ENCODE measurements around the gene ZDHHC21.
"Not testable (repeated sequence)": the region's sequence is repeated elsewhere in the genome, so short reads cannot be mapped to it uniquely, and the experiment has no call there.

Gene ZDHHC21

DNA sequence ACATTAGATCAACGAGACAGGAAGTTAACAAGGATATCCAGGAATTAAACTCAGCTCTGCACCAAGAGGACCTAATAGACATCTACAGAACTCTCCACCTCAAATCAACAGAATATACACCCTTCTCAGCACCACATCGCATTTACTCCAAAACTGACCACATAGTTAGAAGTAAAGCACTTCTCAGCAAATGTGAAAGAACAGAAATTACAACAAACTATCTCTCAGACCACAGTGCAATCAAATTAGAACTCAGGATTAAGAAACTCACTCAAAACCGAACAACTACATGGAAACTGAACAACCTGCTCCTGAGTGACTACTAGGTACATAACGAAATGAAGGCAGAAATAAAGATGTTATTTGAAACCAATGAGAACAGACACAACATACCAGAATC, 10.6 kb downstream of the ZDHHC21 start:
- DNase-seq (ENCODE audit: low read depth): not testable (repeated sequence)

DNA sequence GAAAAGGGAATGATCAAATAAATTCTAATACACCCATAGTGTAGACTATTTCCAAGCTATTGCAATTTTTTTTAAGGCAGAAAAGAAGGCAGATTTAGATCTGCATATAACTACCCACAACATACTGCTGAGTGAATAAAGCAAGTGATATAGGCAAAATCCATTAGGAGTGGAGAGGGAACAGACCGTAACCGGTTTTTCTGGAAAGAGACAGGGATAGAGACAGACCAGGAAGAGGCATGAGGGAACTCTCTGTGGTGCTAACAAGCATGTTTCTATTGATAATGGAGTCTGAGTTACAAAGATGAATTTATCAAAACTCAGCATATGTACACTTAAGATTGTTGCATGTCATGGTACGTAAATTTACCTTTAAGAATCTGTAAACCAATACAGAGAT, 14.5 kb downstream of the ZDHHC21 start:
- no peak for DNase-seq (ENCODE audit: low read depth)

DNA sequence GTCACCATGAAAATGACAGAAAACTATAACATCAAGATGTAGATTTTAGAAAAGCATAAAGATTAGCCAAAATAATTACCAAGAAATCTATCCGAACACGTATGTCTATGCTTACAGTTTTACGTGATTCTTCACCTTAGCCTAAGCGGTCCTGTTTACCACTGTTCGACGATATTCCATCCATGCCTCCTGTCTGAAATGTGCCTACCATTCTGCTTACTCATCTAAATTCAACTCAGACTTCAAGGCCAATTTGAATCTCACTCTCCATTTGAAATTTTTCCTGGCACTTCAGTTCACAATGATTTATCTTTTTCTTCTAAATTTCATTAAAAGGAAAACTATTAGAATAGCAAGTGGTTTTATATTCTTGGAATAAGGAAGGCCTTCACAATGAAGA, 15.4 kb downstream of the ZDHHC21 start:
- DNase-seq (ENCODE audit: low read depth): no peak

DNA sequence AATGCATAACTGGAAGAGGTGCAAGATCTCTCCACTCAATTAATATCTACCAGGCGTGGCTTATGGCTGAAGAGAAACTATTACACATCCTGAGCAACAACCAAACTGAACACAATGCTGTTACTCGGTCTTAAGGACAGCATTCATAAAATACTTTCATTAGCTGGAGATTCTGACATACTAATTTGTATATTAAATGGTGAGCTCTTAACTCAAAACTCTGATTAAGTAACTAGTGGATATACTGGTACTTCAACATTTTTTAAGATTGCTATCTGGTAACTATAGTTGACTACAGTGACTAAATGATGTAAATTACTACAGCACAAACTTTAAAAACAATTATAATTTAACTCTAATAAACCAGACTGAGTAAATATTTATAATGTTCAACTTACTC, 15.8 kb downstream of the ZDHHC21 start:
- no peak for DNase-seq (ENCODE audit: low read depth)

DNA sequence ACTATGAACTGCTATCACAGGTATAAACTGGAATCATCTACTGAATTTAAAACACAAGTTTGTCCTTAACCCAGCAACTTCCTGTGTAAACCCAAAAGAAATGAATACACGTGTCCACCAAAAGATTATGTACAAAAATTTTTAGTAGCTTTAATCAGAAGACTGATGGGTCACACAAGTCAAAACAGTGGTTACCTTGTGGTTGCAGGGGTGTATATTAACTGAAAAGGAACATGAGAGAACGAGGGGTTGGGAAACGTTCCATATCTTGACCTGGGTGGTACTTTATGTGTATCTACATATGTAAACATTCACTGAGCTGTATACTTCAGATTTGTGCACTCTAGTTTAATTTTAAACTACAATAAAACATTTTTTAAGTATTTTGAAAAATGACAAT, 18.6 kb downstream of the ZDHHC21 start:
- no peak for DNase-seq (ENCODE audit: low read depth)

DNA sequence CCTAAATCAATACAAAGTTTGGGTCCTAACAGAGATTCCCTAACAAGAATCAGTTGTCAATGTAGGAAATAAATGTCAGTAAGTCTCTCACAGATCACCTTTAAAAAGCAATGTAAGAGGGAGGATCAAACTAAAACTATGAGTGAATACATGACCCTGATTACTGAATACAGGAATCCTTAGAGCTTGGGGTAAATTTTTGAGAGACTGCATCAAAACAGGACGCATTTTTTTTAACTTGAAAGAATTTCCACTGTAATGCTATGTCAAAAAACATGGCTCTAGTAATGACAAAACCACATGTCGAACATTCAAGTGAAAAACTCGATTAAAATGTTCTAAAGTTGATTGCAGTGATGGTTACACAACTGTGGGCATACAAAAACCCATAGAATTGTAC, 21.9 kb downstream of the ZDHHC21 start:
- DNase-seq (ENCODE audit: low read depth): no peak

DNA sequence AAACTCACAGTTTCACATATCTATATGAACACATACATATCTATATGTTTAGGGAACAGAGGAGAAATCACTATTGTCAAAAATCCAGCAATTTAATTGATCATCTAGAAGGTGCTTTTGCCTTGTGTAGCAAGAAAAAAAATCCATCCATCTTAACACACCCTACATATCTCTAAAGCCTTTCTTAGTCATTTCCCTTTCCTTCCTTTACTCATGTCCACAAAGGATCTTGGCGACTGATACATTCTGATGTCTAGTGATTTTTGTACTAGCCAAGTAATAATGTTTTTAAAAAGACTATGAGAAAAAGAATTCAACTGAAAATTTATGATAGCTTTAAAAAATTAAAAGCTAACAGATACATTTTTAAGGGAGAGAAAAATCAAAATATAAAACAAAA, 22.5 kb downstream of the ZDHHC21 start:
- DNase-seq (ENCODE audit: low read depth): no peak

DNA sequence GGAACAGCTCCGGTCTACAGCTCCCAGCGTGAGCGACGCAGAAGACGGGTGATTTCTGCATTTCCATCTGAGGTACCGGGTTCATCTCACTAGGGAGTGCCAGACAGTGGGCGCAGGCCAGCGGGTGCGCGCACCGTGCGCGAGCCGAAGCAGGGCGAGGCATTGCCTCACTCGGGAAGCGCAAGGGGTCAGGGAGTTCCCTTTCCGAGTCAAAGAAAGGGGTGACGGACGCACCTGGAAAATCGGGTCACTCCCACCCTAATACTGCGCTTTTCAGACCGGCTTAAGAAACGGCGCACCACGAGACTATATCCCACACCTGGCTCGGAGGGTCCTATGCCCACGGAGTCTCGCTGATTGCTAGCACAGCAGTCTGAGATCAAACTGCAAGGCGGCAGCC, 29.2 kb downstream of the ZDHHC21 start:
- DNase-seq (ENCODE audit: low read depth): not testable (repeated sequence)

DNA sequence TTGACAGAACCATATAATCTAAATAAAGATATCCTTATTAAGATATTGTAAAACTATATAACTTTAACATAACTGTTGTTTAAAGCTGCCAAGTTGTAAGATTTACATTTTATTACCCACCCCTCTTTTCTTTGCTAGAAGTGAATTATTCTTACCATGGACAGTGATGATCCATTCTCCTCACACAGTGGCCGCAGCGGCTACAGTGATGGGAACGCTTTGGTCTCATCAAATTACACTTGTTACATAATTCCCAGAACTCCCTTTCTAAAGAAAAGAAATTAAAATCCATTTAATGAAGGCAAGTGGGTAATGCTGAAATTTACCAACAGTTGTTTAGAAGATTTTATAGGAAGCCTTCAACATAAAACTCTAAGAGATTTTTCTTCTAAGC, 31.2 kb downstream of the ZDHHC21 start:
- no peak for DNase-seq (ENCODE audit: low read depth)

DNA sequence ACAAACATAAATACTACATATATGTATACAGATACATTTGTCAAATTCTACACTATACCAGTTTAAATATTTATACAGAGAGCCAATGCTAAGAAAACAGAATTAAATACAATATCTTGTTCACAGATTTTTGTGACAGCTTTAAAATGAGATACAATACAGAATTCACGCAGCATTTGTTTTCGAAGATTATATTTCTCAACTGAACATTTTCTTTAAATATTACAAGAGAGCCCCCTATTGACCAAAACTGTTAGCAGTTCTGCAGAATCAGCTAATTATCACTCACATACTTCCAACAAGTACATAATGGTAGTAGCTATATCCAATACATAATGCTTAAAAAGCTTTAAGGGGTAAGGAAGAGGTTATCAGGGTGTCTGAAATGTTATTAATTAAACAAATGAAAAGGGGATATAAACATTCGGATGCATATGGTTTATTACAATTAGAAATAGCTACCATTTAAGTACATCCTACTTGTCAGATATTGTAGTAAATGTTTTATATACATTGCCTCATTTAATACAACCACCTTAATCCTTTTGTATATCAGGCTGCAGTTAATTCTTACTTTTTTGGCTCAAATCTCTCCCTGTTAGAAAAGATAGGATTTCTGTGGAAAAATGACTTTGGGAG, 31.7 kb downstream of the ZDHHC21 start:
- DNase-seq (ENCODE audit: low read depth): no peak

DNA sequence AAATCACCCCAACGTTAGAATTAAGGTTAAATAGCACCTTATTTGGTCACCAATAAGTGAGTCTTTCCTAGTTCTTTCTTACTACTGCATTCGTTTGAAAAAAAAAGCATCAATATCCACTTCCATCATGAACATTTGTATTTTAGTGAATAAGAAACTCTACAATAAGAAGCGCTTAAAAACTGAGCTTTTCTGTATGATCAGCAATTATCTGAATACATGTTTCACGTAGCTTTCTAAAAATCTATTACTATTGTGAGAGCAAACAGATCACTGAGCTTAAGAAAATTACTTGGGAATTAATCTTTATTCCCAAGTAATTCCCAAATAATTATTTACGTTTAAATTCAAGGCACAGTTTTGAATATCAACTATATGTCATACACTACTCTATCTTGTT, 32.5 kb downstream of the ZDHHC21 start:
- DNase-seq (ENCODE audit: low read depth): no peak

DNA sequence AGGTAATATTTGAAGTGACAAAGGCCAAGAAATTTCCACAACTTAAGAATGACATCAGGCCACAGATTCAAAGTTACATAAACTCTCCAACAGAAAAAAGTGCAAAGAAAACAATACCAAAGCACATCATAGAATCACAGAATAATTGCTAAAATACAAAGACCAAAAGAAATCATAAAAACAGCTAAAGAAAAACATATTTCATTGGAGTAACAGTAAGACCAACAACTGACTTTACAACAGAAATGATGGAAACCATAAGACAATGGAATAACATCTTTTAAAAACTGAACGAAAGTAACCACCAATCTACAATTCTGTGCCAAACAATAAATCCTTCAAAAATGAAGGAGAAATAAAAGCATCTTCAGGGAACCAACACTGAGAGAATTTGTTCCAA, 38.3 kb downstream of the ZDHHC21 start:
- no peak for DNase-seq (ENCODE audit: low read depth)

DNA sequence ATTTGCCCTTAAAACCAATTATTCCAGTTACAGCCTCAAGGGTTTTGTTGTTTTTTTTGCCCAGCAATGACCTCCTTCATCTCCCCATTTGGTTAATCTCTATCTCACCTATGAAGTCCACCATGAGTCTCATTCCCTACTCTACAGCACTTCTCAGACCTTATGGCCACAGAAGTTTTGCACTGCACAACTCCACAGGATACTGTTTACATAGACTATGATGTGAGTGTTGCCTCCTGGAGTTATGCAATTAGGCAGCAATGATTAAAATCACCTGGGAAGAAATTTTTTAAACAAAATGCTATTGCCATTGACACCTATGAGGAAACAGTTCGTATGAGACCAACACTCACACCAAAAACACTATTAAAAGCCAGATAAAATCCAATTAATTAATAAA, 39.7 kb downstream of the ZDHHC21 start:
- DNase-seq (ENCODE audit: low read depth): no peak

DNA sequence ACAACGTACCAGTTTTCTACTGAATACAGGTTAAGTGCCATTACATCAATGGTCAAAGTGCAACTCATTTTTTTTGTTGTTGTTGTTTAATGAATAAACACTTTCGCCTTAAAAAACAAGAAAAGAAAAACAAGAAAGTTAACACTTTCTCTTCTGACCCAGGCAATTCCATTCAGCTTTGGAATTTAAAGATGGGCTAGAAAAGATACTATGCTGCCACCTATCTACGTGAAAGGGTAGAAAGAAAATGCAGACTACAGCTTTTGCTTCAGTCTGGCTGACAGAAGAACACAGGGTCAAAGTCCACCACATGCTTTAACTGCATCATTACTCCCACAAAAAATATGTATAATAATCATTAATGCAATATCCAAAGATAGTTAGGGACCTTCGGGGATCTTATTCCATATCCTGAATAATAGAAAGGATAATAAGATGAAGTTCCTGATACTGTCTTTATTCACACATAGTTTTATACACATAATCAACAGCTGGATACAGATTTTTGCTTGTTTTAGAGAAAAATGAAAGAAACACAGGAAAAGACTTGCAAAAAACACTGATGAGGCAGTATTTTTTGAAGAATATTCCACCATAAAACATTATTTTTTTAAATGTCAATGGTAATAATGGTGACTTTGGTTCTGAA, 40.4 kb downstream of the ZDHHC21 start:
- DNase-seq (ENCODE audit: low read depth): no peak

DNA sequence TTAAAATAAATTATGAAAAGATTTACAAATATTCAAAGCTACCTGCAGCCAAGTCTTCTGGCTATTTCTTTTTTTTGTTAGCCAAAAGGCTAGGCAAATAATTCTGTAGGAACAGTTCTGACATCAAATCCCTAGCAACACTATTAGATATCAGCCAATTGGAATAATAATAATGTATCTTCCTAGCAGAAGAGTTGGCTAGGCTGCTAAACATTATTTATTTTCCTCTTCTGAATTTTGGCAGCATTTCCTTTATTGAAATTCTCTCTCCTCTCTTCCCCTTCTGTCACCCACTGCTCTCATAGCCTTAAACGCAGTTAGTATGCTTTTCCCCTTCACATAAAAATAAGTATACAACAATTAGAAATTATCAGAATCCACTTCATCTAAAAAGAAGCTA, 42.6 kb downstream of the ZDHHC21 start:
- no peak for DNase-seq (ENCODE audit: low read depth)

DNA sequence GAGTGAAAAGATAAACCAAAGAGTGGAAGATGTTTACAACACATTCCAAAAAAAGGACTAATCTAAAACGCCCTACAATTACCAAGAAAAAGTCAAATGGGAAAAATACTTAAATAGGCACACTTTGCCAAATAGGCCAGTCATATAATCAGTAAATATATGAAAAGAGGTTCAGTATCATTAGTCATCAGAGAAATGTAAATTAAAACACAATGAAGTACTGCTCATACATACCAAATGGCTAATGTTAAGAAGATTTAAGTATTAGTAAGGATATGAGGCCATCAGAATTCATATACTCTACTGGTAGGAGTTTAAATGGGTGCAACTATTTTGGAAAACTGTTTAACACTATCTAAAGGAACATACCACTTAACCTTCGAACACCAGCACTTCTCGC, 47.6 kb downstream of the ZDHHC21 start:
- DNase-seq (ENCODE audit: low read depth): no peak

DNA sequence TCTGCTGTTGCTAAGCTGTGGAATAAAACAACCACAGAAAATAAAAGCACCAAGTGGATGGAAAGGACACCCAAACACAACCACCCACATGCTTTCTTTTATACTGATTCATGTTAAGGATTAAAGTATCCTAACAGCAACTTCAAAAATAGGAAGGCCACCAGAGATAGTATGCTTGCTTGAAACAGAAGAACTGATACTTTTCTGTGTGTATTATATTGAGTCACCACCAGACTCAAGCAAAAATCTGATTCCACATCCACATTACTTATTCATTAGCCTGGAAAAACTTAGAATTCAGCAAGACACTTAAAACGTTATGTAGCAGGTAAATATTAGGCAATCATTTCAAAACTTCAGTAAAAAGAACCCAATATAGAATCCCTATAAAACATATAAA, 52.3 kb downstream of the ZDHHC21 start:
- no peak for DNase-seq (ENCODE audit: low read depth)

DNA sequence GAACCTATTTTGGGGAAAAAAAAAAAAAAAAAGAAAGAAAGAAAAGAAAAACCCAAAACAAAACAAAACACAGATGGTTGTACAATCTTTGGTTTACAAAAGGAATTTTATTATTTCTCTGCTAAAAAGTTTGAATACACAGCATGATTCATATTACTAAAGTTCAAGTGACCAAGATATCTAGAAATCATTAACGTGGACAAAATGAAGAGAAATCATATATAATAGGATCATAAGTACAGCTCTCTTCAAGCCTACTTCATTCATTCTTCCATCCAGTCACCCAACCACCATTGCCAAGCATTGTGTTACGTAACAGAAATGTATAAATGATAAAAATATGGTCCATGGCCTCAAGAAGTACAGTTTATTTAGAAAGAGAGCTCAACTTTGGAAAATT, 52.9 kb downstream of the ZDHHC21 start:
- no peak for DNase-seq (ENCODE audit: low read depth)

DNA sequence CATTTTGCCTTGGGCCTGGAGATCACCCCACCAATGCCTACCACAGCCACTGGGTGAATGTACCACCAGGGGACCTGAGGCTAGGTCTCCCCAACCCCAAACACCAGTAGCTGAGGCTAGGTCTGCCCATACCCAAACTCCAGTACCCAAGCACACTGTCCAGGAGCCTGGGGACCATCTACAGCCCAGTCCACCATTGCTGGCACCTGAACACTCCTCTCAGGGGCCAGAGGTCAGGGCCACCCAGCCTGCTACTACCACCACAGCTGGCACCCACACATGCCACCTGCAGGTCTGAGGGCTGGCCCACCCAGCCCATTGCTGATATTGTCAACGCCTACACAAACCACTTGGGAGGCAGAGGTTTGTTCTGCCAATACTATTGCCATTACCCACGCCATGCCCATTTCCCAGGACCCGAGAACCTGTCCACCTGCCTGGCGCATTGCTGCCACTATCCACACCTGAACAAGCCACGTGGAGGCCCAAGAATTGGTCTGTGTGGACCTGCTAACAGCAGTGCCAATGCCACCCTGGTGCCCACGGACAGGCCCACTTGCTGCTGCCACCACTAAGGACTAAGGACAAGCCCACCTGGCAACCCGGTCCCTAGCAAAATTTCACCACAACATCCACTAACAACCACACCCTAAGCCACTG, 59.2 kb downstream of the ZDHHC21 start:
- no peak for DNase-seq (ENCODE audit: low read depth)

DNA sequence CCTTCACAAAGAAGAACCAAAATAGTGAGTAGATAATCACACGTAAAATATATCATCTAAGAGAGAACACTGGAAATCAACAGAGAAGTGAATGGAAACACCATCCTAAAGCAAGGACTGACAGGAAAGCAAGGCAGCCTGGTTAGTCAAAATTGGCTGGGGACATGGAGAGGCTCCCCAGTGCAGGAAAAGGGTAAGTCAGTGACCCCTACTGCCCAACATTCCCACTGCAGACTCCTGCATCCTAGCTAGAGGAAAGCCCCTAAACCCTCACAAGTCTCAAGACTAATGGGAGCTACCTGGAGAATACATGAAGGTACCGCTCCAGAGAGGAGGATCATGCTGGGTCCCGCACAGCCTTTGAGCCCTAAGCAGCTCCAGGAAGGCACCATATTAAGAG, 60.1 kb downstream of the ZDHHC21 start:
- no peak for DNase-seq (ENCODE audit: low read depth)

DNA sequence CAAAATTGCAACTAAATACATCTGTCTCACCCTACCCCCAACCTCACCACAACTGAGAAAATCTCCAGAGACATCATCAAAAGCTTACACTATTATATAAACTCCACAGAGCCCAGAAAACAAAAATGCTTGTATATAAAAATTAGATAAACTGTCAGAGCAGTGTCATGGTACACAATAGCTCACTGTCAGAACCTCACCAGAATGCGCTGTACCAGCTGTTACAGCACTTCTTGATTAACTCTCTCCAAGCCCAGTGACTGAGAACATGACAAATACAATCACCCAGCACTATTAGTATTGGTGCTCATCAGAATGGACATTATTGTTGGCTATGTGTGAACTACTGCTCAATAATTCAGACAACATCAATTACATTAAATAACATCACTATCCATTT, 65.7 kb downstream of the ZDHHC21 start:
- no peak for DNase-seq (ENCODE audit: low read depth)

DNA sequence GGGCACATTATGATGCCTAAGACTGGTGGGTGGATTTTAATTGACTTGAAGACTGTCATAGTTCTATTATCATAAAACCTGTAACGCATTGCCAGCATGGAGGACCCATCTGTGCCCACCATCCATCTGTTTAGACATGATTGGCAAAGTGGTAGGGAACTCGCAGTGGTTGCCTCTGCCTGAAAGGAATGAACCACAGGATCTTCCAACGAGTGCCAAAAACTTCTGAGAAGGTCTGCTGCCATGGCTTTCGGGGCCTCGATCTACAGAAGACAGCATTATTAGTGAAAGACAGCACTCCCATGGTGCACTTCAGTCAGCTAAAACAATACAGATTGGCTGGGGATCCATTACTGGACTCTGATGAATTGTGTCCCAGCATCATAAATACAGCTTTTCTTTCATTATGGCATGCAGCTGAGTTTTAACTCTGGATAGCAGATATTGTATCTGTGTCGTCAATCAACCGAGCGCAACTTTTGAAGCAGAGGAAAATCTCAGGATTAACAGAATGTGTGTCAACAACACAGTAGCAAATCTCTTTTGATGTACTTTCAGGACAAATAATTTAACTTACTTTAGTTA, 74.3 kb downstream of the ZDHHC21 start:
- DNase-seq (ENCODE audit: low read depth): no peak

DNA sequence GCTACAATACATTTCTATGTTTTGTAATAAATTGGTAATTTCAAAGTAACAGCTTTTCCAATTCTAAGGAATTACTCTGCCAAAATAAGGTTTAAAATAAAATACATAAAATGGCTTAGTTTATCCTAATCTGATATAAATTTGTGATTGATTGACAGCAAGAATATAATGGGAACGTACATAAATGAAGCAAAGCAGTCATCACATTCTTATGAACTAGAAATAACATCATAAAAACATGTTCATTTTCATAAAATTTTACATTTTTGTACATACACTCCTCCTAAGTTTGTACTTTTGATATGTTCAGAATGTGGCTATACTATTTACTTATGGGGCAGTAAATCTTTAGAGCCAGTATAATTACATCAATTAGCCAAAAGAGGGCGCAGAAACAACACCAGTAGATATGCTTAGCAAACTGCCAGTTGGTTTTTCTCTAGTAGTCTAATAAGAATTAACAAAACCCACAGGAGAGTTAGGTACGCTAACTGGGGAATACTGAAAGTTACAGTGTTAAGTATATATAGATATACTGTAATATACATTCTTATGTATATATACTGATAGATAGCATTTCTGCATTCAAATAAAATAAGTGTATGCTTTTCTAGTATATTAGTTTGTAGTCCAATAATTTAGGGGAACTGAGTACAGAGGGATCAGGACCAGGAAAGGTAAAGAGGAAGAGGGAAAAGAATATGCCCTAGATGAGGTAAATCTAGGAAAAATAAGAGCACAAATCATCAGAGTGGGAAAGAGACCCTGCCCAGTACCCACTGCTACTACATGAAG, 76.8 kb downstream of the ZDHHC21 start:
- DNase-seq (ENCODE audit: low read depth): peak; percentile 65

All from fibroblast of the conjunctiva (primary cell).